ENCODE results near the gene DLGAP4.

DLGAP4 gene

DNA sequence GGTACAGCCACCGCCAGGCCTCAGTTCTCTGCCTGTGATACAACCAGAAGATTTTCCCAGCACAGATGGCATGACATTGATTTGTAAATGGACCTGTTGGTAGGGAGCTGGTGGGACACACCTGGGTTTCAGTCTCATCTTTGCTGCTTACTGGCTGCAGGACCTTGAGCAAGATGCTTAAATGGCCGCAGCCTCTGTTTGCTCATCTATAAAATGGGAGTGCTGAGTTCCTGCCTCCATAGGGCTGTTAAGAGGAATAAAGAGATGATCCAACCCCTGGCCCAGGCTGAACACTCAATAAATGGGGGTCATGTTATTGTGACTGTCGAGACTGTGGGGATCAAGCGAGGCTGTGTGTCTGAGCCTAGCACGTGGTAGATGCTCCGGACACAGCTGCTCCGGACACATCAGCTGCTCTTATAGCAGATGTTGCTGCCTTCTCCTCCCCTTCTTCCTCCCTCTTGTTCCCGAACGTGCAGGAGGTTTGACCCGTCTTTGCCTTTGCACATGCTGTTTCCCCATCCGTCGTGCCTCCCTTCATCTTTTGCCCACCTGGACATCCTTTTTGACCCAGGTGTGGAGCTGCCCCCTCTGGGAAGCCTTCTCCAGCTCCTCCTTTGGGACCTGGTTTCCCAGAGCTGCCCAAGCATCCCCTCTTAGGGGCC lies 29.2 kb downstream of the DLGAP4 start:
- no peak for DNase-seq

DNA sequence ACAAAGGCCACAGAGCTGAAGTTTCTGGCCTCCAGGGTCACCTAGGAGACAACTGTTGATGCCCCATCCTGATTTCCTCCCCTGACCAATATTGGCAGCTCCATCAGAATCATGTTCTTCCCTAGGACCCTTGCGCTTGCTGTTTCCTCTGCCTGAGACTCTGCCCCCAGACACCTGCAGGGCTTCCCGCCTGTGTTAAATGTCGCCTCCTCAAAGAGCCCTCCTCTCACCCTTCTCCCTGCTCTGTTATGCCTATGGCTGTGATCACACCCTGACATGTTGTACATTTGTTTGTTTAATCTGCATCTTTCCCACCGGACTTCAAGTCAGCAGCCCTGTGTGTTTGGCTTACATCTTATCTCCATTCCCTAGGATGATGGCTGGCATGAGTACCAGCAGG lies 30.1 kb downstream of the DLGAP4 start:
- DNase-seq = no peak

DNA sequence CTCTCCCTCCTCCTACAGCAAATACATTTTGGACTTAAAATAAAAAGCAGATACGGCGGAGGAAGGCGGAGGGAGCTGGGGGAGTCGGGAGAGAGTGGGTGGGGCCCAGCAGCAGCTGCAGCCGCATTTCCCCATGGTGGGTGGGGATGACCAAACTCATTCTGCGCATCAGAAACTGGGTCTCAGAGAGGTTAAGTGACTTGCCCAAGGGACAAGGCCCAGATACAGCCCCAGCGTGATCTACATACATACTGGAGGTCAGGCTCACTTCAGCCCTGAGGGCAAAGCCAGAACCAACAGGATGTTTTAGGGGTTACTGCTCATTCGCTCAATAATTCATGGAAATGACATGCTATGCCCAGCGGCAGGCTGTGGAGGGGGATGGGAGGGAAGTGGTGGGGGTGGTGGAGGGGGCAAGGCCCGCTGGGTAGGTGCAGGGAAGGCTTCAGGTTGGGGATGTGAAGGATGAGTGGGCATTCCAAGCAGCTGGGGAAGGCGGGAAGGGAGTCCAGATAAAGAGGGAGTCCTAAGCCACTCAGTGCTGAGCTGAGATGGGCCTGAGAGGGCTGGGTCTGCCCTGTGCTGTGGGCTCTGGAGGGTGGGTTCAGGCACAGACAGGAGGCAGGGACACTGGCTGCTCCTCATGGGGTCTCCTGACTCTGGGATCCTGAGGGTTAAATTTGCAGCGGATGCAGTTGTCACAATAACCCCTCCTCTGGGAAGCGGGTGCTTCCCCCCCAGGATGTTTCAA lies 31.0 kb downstream of the DLGAP4 start:
- DNase-seq = no peak

DNA sequence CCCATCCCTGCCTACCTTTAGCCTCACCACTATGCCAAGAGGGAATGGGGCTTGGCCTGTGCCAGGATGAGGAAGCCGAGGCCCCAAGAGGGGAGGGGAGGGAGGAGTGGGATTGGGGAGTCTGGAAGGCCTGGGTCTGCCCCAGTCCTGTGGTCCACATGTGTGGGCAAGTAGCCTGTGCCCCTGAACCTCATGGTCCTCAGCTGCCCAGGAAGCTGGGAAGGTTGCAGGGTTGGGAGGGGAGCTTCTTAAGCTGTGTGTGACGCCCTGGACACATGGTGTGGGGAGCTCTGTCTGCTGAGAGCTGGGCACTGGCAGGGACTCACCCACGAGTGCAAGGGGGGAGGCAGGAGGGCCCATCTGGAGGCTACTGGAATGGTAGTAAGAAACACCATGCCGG lies 31.7 kb downstream of the DLGAP4 start:
- DNase-seq = no peak

DNA sequence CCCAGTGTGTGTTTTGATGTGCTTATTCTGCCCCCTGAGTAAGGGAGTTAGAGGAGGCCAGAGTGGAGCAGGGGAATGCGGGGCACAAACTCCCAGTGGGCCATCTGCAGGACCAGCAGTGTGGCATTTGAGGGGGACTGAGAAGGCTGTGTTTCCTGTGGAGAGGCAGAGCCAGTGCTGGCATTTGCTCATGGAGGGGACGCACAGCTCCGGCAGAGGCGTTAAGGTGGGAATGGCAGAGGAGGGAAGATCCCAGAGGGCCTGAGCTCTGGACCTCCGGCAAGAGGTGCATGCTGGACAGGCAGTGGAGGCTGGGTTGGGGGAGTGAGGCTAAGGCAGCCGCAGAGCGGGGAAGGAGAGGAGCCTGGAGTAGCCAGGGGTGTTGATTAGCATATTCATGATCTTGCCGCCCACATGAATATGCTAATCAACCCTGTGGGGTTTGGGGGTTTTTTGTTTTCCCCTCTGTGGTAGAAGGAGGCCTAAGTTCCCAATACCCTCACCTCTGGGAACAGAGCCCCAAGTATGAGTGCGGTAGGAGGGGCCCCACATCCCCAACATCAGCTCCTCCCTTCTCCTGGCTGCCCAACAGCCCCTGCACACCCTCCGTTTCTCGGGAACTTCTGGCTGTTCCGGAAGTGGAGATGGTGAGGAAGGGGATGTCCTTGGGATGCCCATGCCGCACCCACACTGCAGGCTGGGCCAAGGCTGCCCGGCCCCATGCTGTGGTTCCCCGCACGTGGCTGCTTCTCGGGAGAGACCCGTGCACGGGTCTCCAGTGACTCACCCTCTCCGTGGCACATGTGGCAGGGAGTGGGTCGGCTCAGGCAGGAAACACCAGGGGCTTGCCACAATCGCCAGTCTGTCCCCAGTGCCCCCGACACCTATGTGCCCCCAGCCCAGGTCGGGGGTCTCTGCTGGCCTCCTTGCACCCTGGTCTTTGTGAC lies 33.8 kb downstream of the DLGAP4 start:
- DNase-seq = no peak

DNA sequence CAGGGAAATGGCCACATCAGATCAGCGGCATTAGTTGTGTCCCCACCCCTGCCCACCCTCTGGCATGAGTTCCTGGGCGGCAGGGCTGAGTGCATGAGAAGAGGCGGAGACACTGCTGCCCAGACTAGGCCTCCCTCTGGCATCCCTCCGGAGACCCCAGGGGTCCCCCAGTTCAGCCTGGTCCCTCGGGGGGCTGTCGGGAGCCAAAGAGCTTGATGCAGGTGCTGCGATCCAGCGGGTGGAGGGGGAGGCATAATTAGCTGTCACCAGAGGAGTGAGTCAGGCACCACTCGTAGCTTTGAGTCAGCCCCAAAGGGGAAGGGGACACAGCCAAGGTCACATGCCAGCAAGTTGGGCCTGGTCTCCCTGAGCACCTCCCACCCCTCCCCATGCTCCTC lies 34.5 kb downstream of the DLGAP4 start:
- DNase-seq = no peak

DNA sequence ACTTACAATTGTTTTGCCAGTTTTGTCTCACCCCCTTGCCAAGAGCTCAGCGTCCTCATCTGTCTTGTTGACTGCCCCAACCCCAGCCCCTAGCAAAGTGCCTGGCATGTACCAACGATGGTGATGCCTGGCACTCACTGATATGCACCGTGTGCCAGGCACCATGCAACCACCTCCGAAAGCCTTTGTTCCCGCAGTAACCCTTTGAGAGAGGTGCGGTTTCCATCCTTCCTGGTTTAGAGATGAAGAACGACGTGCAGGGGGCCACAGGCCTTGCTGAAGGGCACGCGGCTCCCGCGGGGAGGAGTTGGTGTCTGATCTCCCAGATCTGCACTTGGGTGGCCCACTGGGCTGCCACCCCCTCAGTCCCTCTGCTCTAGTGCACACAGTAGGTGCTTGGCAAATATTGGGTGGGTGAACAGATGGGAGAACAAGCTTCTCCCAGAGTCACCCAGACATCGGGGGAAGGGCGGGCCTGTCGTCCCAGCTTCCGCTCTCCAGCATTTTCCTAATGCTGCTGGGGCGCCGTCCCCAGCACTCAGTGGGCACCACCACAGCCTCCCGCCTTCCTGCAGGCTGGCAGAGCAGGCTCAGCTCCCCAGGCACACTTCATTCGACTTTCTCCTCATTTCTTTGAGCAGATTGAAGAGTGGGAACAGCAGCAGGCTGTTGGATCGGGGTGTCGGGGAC lies 35.3 kb downstream of the DLGAP4 start:
- no peak for DNase-seq

DNA sequence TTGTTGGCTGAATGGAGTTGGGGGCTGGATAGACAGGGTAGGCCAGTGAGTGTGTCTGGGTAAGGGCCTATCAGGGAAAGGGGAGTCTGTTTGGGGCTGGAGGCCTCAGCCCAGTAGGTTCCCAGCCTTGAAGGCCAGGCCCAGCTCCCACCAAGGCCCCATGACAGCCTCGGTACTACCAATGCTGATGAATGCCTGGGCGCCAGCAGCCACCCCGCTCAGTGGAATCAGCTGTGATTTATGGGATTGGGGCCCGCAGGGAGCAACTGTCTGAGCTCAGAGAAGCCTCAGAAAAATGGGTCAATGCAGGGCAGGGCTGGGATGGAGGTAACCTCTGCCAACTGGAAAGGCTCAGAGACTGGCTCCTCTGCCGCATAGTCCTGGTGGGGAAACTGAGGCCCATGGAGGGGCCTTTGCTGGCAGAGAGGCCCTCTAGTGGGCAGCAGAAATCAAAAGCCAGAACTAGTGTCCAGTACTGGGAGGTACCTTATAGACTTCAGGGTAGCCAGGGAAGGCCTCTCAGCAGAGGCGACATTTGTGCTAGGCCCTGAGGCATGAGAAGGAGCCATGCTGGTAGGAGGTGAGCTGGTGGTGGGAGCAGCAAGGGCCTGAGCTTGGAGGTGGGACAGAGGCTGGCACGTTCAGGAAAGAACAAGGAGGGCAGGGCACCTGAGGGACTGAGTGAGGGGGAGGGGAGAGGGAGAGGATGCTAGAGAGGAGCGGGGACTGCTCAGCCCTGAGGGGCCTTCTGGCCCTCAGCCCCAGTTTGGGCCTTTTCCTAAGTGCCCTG lies 36.4 kb downstream of the DLGAP4 start:
- no peak for DNase-seq

DNA sequence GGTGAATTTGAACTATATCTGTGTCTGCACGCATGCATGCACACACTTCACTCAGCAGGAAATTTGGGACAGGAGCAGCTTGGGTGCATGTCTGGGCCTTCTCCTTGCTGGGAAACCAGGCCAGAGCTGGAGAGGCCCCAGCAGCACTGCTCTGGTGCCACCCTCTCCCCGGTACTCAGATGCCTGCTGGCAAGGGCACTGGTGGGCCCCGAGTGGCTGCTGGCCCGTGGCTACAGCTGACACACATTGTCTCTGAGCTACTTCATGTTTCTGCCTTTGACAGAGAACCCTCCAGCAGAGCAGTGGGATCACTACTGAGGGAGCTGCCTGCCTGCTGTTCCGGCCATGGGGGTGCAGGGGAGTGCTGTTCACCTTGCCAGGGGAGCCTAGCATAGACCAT lies 37.5 kb downstream of the DLGAP4 start:
- DNase-seq = no peak

DNA sequence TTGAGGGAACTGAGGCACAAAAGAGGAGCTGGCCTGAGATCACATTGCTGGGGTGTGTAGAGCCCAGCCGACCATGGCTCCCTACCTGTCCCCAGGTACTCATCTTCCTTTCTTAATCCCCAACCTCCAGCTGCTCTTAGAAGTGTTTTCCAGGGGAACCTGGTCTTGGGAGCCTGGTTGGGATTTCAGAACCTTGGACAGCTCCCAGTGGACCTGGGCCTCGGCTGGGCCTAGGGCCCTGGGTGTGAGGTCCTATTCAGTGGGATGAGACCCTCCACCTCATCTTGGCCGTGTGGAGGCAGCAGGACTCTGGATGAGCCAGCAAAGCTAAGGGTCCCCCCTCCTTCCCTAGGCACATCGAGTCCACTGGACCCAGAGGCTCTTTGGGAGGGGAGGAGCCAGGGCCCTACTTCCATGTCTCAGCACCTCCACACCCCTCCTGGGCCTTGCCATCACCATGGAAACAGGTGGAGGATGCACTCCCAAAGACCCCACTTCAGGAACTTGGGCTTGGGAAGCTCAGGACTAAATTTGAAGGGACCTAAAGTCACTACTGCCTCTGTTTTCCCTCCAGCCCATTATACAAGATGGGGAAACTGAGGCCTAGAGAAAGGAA lies 38.5 kb downstream of the DLGAP4 start:
- DNase-seq = no peak

DNA sequence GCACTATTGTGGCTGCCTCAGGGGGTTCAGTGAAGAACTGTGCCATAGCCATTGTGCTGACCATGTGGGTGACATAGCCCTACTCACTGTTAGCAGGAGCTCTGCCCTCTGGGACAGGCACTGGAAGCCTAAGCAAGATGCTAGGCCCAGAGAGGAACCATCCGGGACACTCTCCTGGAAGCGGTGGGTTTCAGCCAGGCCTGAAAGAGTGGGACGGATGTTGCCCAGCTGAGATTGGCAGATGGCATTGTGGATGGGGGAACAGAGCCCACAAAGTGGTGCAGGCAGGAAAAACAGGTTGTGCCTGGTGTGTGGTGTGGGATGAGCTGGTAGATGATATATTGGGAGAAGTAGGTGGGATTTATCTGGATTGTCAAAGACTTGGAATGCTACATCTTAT lies 40.1 kb downstream of the DLGAP4 start:
- DNase-seq = no peak

DNA sequence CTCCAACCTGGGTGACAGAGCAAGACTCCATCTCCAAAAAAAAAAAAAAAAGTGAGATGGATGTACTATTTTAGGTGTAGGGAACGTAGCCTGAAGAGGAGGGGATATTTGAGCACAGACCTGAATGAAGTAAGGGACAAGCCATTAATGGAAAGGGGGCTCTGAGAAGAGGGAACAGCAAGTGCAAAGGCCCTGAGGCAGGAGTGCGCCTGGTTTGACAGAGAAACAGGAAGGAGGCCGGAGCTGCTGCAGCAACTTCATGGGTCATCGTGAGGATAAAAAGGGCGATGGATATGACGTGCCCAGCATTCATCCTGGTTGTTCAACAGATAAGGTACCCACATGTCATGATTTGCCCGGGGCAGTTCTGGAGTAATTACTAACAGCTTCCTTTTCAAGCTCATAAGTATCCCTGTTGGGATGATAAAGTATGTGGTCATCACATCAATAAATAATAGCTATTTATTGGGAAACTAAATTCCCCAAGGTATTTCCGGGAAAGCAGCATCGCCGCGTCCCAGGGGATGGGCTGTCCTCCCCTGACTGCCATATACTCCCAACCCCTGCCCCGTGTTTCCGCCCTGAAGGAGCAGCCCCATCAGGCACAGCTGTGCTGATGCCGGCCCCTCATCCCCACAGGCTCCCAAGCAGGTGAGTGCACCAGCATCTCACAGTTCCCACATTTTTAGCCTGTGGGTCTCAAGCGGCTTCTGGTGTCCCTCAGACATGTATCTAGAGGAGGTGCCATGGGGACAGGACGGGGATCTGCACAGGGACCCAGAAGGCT lies 43.4 kb downstream of the DLGAP4 start:
- DNase-seq = no peak

DNA sequence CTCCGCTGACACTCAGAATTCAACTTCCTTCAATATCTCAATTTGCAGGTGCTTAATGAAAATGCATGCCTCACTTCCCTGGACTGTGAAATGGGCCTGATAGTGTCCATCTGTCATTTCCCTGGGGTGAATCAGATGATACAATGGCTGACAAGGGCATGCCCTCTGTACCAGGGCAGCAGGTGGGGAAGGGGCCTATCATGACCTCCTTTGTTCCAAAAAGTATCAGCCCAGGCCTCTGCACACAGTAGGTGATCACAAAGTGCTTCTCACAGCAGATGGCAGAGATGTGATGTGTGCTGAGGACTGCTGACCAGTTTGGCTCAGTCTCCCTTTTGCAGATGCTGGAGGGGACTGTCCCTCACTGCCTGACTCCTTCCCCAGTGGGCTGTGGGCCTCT lies 44.3 kb downstream of the DLGAP4 start:
- no peak for DNase-seq

DNA sequence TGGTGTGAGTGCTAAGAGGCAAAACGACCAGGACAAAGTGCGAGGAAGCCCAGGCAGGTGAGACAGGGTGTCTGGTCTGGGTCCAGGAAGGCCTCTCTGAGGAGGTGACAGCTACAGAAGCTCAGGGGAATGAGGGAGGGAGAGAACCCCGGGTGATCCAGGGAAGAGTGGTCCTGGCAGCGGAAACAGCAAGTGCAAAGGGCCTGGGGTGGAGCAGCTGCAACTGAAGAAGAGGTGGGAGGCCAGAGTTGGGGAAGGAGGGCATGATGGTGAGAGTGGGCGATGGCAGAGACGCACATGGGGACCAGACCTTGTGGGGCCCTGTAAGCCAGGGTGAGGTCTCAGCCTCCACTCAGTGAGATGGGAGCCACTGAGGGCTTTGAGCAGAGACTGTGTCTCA lies 45.8 kb downstream of the DLGAP4 start:
- DNase-seq = no peak

DNA sequence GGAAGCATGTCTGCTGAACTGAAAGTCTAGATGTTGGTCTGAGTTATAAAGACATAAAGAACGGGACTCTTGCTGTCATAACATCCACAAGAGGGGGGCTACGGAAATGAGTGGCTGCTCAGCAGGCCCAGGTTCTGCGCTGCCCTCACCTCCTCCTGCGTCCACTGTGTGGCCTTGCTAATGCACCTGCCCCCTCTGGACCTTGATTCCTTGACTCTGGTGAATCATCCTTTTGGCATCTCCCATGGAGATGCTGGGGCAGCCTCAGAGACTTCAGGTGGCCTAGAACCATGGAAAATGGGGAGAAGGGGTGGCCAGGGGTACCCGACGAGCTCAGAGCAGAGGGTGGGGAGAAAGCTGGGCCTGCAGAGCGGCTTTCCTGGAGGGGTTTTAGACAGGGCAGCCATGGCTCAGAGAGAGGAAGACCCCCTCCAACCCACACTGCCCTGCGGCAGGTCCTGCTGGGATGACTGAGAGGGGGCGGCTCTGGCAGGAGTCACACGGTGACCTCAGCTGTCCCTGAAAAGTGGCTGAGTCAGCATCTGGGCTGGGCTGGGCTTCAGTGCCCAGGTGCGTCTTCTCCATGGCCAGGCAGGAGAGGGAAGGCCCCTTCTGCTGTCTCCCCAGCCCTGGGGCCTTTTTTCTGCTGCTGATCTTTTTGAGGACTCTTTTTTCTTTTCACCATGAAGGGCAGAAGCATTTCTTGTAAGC lies 46.9 kb downstream of the DLGAP4 start:
- DNase-seq = no peak

DNA sequence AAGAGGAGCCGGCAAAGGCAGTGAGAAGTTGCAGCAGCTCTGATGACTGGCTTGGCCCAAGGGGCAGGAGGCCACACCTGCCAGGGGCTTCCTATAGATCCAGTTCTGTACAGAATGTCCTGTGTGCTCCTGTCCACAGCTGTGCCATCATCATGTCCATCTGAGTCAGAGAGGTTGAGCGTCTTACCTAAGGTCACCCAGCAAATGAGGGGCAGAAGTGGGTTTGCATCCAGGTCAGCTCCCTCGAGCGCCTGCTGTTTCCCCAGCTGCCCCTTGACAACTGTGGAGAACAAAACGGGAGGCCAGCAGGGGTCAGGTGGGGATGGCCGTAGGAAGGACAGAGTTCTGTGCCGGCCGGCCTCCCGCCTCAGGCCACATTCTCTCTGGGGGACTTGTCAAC lies 47.6 kb downstream of the DLGAP4 start:
- no peak for DNase-seq

DNA sequence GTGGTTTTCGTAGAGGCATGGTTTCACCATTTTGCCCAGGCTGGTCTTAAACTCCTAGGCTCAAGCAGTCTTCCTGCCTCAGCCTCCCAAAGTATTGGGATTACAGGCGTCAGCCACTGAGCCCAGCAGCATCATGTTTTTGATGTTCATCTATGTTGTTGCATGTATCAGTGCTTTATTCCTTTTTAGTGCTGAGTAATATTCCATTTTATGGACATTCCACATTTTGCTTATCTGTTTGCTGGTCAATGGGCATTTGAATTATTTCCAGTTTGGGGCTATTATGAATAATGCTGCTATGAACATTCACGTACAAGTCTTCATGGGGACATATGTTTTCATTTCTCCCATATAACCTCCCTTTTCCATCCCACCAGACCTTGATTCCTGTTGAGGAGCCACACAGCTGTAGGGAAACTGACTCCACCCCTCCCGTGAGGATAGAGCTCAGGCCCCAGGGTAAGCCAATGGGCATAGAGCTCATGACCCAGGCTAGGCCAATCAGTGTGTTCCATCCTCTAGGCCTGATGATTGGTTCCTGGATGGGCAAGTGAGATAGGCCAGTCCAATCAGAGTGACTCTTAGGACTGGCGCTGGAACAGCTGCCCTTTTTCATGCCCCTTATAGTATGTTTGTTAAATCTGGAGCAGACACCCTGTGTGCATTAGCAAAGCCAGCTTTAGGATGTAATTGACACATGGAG lies 49.5 kb downstream of the DLGAP4 start:
- DNase-seq = no peak

DNA sequence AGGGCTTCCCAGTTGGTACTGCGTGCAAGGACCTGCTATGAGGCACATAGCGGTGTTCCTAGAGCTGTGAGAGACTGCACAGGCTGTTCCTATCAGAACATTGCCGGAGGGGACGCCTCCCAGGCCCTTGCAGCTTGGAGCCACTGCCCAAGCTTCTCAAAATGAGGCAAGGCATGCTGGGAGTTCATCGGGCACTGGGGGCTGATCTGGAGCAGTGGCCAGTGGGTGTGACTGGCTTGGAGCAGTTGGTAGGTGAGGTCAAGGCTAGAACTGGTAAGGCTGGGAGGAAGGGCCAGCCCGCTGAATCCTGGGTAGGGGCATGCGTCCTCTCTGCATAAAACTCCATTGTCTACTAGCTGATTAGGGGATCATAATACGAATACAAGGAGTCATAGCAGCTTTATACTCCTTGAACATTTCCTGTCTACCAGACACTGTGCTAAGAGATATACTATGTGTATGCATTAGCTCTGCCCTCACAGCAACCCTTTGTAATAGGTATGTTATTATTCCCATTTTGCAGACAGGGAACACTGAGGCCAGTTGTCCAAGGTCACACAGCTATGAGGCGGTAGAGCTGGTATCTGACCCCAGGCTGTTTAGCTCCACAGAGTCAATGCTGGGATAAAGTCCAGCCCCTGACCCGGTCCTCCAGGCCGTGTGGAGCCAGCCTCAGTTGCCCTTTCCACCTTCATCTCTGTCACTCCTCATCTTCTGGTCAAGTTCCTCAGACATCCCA lies 53.7 kb downstream of the DLGAP4 start:
- no peak for DNase-seq

DNA sequence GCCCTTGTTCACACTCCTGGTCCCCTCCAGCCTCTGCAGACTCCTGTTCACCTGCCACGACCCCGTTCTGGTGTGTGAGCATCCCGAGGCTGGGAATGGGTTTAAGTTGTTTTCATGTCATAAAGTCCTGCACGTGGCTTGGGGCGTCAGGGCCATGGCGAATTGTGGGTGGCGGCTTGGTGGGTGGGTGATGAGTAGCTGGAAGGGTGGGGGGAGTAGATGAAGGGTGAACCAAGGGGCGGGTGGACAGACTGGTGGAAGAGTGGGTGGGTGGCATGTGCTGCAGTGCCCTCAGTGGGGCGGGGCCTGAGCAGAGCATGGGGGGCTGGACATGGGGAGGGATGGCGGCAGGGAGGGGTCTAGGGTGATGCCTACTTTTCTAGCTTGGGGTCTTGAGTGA lies 54.3 kb downstream of the DLGAP4 start:
- no peak for DNase-seq
